NCI-H2081 (cell line): Measurements from ENCODE around the gene IFIT3.
A peak's percentile ranks its signal among the peaks of the same experiment; 100 is the strongest.

Experiments used
- DNase-seq, 2 experiments: peaks; one replicate each; lab custom pipeline; 2025; lab: John Stamatoyannopoulos, UW

The IFIT3 gene

DNA sequence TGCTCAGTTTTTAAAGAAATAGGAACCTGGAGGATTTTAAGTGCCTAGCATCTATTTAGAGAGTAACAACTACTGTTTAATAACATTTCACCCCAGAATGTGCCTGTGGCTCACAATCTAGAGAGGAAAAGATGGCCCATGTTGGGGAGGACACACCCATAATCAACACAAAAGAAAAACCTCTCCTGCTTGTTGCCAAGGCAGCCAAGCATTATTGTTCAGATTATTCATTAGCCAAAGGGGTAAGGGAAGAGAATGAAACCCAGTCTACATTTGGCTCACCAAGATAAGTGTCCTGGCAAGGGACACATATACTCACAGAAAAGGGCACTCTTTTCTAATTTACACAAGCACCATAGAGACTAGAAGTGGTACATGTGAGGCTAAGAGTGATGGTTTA is 32.4 kb downstream of the IFIT3 start:
- DNase-seq: no peak

DNA sequence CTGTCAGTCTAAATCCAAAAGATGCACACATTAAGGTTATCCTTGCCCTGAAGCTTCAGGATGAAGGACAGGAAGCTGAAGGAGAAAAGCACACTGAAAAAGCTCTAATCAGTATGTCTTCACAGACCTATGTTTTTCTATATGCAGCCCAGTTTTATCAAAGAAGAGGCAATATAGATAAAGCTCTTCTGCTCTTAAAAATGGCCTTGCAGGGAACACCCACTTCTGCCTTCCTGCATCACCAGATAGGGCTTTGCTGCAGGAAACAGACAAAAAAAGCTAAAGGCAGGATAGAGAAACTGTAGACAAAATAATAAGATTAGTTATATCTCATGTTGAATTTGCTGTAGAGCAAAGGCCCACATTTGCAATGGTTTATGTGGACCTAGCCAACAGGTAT is 35.1 kb downstream of the IFIT3 start:
- no peak for DNase-seq

DNA sequence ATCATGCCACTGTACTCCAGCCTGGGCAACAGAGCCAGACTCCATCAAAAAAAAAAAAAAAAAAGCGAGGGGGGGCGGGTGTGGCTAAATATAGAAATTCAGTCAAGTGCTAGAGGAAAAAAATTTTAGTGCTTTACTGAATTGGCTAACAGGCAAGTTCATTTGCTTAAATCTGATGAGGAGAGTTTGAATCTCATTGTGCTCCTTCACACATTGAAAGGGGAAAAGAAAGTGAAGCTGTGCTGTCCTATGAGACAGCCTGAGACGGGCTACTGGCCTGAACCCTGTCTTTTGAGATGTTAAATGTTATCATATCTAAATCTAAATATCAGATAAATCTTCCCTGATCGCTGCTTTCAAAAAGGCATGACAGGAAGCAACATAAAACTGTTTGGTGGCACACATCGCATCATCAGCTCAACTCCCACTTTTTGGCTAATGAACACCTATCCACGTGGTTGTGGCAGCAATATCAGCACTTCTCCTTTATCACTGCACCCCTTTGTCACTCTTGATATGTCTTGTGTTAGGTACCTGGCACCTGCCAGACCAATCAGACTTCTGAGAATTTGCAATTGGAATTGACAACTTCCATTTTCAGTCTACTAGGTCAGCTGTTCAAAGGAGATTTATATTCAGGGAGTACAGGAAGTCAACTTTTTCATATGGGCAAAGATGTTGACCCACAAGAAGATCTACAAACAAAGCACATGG is 36.1 kb downstream of the IFIT3 start:
- DNase-seq: no peak

DNA sequence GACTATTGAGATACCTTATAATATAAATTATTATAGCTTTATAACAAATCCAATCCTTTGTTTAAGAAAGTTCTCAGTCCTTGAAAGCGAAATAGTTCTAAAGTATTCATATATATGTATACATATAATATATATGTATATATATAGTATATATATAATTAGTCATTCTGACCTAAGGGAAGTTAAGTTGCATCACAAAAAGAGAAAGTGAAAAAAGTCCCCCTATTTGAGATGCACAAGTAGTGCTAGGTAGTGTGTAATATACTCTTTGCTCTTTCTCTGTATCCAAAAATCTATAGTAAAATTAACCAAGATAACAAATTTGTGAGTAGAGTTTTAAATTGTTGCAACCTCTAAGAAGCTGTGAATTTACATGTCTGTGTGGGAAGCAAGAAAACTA is 36.7 kb downstream of the IFIT3 start:
- no peak for DNase-seq

DNA sequence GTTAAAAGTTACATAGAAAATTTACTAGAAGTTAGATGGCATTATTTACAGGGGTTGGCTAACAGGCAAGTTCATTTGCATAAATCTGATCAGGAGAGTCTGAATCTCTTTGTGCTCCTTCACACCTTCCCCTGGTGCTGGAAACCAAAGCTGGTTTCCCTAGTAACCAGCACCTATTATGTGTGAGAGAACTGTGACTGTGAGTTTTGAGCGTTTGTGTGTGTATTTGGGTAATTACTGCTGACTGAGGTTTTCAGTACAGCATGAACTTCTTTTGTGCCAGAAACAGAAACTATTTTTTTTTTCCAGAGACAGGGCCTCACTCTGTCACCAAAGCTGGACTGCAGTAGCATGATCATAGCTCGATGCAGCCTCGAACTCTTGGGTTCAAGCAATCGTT is 39.7 kb downstream of the IFIT3 start:
- DNase-seq: peak; percentile 19 to 57

DNA sequence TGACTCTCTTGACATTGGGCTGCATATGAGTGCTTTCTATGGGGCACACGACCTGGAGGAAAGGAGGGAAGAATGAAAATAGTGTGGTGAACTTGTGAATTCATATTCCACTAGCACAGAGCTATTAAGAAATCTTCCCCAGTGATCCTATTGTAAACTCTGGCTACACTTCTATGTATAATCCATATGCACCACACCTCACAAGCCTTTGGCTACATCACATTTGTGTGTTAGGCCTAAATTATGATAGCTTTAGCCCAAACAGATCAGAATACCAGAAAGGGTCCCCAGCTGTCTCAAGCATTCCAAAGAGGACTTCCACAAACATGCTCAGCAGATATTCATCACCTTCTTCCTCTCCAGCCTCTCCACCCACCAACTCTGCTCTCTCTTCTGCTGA is 40.3 kb downstream of the IFIT3 start:
- no peak for DNase-seq

DNA sequence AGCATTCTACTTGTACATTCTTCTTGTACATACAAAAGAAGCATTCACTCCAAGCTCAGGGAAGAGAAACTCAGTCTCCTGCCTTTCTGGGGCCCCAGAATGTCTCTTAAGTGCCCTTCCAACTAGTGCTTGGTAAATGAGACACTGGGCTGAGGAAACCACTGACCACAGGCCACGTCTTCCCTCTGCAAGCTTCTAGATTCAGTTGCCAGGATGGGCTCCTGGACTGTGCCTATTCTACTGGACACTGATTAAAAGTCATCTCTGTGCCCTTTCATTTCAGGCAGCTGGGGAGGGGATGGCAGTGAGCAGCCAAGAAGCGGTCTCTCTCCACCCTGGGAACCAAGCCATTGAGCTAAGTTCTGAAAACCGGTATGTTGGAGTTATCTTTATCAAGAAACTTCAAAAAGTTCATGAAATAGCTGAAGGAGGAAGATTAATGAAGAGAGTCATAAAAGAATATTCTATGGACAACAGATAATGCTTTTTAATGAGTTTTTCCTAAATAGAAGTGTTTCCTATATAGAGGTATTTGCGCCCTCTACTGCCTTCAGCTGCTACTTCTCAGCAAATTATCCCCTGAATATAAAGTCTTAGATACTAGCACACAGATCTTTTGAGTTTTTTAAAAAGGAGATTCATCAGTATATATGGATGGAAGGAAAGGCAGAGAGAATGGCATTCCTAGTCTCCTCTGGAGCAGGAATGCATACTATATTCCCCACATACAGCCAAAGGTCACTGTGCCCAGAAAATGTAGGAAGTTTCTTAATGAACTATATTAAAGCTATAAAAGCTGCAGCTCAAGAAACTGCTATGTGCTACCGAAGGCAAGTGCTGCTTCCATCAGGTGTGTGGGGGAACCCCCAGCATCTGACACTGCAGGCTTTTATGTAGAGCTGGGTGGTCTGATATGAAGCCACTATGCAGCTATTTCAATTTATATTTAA is 41.6 kb downstream of the IFIT3 start:
- DNase-seq: no peak

DNA sequence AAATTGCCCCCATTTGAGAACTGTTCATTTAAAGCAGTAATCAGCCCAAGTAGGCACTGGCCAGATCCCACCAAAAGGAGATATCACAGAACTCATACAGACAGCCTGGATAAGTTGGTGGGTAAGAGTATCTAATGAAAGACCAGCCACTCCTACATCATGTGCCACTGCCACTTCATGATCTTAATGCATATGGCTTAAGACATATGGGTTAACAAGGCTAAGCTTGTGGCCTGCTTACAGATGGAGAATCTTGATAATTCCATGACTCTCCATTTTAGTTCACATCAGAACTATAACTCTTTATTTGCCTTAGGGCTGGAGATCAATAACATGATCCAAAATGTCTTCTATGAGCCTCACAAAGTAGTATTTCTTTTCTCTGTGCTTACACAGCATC is 43.3 kb downstream of the IFIT3 start:
- no peak for DNase-seq

DNA sequence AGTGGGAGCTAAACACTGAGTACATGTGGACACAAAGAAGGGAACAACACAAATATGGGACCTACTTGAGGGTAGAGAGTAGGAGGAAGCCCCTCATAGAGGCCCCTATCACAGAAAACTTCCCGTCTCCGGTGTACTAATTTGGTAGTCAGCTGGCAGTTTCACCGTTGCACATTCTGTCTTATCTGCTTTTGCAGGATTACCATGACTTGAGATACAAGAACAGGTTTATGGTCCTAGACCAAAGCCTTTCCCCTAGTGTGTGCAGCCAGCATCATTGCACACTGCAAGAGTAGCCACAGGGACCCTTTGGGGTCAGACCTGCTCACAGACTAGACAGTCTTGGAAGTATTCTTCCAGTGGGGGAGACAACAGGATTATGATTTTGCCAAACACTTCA is 44.2 kb downstream of the IFIT3 start:
- DNase-seq: no peak

DNA sequence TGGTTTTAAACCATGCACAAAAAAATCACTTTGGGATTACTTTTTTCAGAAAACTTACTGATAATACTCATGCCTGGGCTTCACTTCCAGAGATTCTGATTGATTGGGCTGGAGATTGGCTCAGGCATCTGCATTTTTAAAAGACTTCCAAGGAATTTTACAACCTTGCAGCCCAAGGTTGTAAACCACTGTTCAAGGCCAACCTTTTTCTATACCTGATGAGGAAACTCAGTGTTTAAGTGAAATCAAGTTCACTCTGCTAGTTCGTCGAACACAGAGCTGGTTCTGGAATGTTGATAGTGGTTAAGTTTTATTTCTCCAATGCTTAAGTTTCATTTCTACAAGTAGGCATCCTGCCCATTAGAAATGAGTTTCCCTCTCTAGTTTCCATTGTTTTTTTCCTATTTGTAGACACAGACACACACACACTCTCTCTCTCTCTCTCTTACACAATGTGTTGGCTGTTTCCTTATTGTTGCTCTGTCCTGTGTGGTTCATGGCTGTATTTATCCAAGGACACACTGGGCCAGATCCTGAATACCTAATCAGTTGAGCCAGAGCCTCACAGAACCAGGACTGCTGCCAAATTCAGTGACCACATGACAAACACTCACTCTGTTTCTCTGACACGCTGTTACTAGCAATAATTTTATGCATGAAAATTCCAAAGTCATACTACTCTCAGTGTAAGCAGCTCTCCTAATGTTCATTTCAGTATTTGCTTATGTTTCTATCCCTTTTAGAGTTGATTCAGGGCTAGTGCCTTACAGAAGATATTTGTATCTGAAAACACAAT is 46.3 kb downstream of the IFIT3 start:
- DNase-seq: peak in 1 of 2 experiments; percentile 48

DNA sequence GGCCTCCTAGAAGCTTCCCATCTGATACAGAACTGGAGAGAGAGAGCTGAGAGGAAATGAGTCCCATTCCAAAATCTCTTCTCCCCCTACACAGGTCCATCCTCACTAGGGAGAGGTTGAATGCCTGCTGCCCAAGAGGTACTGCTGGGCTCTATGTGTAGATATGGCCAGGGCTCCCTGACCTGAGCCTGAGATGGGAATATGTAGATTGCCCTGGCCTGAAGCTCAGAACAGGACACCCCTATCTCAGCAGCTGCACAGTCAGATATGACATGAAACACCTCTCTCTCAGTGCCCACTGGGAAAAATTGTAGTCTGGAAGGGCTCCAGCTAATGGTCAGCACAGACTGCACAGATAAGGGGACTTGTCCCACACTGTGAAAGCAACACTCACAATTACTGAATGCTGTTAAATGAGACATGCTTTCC is 46.9 kb downstream of the IFIT3 start:
- no peak for DNase-seq

DNA sequence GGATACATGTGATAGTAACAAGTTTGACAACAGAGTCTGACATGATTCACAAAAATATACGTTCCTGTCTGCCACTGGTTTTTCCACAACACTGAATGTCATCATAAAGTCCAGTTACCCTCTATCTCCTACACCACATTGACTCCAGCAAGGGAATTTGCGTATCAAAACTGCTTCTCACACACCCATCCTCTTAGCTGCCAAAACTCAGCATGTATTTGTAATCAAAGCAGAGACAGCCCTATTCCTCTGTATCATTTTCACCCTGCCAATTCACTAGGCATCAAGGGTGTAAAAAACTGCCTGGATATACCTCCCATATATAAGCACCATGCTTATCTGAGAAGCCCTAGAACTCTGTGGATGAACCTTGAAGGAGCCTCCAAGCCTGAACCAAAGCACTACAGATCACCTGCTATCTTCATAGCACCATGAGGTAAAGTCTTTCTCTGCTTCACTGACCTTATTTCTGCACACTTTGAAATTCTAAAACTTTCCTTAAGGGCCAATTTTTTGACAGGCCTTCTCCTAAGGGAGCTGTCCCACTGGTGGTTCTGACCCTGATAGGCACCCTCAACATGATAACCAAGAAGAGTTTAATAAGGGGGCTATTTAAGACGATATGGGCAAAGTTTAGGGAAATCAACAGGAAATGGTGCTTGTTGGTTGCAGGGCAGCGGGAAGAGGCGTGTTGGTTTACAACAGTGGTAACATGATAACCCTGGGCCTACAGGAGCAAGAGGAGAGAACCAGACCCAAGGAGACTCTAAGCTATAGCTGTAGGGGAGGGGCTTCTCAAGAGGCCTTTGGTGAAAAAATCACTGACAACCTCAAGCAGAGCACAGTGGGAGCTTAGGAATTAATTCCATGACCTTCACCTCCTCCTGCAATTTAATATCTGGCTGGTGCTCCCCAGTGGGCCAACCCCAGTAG is 50.2 kb downstream of the IFIT3 start, which contains the start of gene IFIT1B:
Gene IFIT1B (plus strand): TSS at position 352 of the 933 bp plus-strand sequence. CDS start 80 bp downstream, at position 432.
- no peak for DNase-seq

DNA sequence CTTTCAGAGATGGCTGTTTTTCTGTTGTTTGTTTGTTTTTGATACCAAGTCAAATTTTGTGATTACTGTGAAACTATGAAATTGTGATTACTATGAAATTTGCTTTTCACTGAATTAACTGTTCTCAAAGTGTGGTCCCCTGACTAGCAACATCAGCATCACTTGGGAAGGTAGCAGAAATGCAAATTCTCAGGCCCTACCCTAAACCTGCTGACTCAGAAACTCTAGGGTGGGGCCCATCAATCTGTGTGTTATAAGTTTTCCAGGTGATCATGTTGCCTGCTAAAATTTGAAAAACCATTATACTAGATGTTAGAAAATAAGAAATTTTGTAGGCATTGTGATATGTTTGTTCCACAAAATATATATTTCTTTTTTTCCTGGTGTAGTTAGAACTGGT is 51.3 kb downstream of the IFIT3 start:
- DNase-seq: no peak

DNA sequence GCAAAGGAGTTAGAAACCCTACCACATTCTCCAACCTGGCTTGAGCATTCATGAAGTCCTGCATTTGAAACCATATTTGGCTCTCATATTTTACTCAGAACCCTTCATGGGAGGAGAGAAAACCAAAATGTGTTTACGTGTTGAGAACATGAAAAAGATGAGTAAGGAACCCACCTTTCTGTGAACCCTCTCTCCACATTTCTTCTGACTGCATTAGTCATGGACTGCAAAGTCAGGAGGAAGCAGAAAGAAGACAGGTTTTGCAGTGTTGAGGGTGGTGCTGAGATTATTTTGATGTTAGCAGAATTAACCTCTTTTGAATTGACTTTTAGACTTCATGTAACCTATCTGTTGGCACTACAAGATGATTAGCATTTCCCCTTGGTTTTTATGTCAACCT is 55.0 kb downstream of the IFIT3 start:
- no peak for DNase-seq

DNA sequence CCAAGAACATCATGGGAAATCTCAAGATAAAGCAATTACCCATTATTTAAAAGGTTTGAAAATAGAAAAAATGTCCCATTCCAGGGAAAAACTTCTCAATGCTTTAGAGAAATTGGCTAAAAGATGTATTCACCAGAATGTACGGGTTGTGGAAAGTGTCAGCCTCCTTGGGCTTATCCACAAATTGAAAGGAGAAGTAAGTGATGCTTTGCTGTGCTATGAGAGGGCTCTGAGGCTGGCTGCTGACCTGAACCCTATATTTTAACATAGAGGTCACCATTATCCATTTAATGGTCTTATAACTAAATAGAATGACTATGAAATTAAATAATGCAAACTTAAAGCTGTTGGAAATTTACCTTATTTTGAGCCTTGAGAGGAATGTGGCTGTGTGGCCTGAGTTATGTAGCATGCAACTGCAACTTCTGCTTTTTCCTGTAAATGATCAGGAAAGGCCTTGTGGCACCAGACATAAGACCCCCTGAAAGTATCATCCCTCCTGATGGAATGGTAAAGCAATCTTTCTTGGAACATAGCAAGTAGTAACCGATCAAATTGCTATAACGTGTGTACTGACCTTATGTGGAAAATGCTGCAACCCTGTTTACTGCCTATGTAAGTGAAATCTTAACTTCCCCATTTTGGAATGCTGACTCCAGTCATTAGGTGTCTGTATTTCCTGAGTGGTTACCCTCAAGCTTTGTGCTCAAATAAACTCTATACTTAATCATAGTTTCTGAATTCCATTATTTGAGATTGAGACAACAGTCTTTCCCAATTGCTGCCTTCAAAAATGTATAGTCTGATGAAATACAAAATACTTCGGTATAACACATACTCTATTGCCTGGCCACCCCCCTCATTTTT is 56.9 kb downstream of the IFIT3 start:
- DNase-seq: no peak

DNA sequence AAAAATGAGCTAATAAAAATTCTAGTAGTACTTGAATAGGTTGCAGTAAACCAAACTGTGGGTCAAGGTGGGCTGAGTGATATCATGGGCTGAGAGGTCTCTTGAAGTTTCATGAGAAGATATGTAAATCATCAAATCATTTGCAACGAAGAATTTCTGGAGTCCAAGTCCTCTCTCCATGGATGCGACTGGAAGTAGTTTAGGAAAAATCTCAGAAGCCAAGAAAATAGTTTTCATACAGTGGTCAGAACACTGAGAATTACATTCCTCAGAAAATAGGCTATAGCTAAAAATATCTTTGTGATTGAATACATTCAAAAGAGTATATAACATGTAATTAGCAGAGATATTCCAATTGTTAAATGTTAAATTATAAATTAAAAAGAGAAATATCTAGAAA is 61.0 kb downstream of the IFIT3 start:
- DNase-seq: no peak

DNA sequence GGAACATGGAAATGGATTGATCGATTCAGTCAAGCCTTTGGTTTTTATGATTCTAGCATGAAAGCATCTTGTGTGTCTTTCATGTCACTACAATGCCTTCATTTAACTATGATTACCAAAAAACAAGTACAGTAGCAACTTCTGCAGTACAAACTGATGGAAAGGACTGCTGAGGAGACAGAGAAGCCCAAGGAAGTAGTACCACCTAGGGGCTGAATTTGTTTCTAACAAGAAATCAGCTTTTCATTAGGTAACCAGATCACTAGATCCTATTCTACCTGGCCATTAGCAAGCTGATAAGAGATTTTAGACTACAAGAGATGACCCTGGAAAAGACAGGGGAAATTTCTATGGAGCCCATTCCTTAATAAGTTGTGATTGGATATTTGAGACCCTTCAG is 61.5 kb downstream of the IFIT3 start:
- DNase-seq: no peak
